ENCODE data around the gene HIP1R.
"Not testable (repeated sequence)": the region's sequence is repeated elsewhere in the genome, so short reads cannot be mapped to it uniquely, and the experiment has no call there.

Gene HIP1R

DNA sequence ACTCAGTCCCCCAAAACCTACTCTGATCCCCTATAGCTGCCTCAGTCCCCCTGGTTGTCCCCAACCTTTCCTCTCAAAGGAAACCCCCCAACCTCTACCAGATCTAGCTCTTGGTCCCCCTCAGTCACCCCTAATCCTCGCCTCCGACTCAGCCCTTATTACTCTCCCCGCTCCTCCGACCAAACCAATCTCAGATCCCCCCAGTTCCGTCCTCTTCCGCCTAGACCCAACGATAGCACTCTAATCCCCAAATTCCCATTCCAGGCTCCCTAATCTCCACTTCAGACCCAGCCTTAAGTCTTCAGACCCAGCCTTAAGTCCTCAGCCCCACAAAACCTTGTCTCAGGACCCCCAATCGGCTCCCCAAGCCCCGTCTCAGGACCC, 60.1 kb downstream of the HIP1R start:
- DNase-seq: no peak

DNA sequence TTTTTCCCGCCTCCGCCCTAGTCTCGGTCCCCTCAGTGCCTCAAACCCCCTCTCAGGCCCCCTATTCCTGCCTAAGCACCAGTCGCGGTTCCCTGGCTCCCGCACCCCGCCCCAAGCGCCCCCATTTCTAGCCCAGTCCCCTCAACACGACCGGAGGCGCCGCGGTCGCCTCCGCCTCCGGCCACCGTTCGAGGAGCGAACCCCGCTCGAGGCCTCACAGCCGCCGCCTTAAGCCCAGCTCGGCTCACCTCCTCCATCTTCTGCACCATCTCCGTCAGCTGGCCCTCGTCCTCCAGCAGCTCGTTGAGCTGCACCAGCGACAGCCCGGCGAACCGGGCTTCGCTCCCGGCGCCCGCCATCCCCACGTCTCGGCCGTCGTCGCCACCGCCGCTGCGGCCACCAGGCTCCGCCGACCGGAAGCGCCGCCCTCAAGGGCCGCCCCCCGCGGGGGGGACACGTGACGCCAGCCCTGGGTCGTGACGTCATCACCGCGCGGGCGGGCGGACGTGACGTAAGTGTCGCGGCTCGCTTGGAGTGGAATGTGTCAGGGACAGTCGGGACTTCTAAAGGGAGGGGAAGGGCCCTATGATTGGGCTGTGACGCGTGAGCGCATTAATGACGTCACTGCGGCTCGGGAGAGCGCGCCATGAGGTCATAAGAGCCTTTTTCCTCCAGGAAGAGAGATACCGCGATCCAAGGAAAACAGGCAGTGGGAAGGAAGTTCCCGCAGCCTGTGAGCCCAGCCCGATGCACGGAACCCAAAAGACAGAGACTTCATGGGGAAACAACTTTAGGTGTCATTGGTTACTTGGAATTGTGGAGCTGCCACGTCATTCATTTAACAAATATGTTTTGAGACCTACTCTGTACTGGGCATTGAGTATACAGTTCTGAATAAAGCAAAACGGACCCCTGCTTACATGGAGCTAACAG, 60.7 kb downstream of the HIP1R start, which contains the start of gene VPS37B:
Gene VPS37B, minus strand, starts transcription at position 421 of the 933 bp plus-strand sequence. Its CDS starts 62 bp downstream, at position 359.
- DNase-seq: peak; percentile 42

- no peak for DNase-seq
These were observed 61.4 kb downstream of the HIP1R start for GRCh38 chr12:122896662-122897061.

DNA sequence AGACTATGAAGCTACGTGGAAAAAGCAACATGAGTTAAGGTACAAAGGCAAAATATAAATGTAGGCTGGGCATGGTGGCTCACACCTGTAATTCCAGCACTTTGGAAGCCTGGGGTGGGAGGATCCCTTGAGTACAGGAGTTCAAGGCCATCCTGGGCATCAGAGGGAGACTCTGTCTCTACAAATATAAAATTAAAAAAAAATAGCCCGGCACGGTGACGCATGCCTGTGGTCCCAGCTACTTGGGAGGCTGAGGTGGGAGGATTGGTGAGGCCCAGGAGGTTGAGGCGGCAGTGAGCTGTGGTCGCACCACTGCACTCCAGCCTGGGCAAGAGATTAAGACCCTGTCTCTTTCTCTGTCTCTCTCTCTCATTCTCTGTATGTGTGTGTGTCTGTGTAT, 64.6 kb downstream of the HIP1R start:
- no peak for DNase-seq

DNA sequence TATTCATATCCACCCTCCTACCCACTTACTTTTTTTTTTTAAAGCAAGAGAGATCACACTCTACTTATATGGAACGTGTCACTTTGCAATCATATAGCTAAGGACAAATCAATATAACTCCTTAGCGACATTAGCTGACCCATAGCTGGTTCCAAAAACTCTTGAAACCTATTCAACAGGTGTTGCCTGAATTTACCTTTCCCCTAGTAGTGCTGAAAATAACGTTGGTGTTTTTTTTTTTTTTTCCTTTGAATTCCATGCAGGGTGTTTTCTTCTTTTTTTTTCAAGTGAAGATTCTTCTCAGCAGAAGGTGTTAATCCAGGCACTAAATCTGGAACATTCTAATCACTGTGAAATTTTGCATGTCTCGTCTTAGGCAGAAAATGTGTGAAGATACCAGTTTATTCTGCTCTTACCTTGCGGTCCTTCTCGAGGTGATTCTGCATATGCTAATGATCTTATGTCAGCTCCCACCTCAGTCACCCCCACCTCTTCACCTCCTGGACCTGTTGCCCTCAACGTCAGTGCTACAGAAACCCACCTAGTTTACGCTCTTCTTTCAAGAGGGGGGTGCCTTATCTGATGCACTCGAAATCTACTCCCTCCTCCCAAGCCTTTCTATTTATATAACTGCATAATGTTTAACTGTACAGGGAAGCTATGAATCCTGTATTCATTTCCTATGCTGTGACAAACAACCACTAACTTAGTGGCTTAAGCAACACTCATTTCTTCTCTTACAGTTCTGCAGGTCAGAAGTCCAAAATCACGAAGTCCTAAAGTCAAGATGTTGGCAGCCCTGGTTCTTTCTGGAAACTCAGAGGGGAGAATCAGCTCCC, 67.8 kb downstream of the HIP1R start:
- DNase-seq: no peak

DNA sequence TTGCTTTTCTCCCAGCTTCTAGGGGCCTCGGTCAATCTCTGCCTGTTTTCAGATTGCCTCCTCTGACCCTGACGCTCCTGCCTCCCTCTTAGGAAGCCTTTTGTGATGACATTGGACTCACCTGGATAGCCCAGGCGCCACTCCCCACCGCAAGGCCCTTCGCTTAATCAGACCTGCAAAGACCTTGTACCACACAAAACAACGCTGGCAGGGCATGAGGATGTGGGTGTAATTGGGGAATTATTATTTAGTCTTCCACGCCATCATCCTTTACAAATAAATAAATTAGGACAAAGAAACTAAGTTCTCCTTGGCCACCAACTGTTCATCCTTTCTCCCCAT, 68.4 kb downstream of the HIP1R start:
- no peak for DNase-seq

- not testable (repeated sequence) for DNase-seq
These were observed 70.0 kb downstream of the HIP1R start for GRCh38 chr12:122905258-122905657.

DNA sequence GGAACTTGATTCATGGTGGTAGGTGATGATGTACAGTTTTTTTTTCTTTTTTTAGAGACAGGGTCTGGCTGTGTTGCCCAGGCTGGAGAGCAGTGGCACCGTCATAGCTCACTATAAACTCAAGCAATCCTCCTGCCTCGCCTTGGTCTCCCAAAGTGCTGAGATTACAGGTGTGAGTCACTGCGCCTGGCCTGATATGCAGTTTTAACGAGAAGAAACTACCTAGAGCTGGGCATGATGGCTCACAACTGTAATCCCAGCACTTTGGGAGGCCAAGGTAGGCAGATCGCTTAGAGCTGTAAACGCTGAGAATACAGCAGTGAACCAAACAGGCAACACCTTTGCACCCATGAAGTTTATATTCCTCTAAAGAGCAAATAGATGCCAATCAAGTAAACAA, 73.7 kb downstream of the HIP1R start:
- no peak for DNase-seq

DNA sequence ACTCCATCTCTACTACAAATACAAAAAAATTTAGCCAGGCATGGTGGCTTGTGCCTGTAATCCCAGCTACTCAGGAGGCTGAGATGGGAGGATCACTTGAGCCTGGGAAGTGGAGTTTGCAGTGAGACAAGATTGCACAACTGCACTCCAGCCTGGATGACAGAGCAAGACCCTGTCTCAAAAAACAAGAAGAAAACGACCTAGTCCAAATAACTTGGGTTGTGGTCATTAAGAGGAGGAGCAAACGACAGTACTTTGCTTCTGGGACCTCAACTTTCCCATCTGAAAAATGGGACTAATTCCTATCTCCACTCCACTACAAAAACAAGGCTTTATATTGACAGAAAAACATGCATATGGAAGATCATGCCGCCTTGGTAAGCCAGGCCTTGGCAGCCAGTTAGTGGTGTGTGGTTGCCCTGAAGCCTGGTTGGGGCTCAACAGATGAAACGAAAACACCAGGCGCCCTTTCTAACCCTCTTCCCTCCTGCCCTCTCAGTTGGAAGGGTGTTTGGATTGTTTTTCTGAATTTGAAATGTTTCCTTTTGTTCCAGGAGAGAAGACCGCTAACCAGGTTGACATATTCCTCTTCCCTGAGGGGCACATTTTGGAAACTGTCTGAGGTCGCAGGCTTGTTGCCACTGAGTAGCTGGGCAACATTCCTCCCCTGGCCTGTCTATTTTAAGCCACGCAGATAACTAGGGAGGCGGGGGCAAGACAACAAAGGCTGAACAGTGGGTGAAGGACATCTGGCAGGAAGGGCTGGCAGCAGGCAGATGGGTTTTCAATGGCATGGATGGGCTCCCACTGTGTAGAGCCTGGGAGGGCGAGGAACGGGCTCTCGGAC, 74.4 kb downstream of the HIP1R start:
- DNase-seq: no peak
